HG03159 (cell line): Measurements from ENCODE around the gene NIM1K.
"Not testable (repeated sequence)": the region's sequence is repeated elsewhere in the genome, so short reads cannot be mapped to it uniquely, and the experiment has no call there.

ENCODE experiments used
- ATAC-seq: cut with Tn5 transposase; IDR thresholded peaks from one replicate; pipeline ENCODE4 v1.9.1; 2021; ENCODE audit warnings: mild to moderate bottlenecking, moderate library complexity; ENCODE audit not compliant: unreplicated experiment

Gene NIM1K

DNA sequence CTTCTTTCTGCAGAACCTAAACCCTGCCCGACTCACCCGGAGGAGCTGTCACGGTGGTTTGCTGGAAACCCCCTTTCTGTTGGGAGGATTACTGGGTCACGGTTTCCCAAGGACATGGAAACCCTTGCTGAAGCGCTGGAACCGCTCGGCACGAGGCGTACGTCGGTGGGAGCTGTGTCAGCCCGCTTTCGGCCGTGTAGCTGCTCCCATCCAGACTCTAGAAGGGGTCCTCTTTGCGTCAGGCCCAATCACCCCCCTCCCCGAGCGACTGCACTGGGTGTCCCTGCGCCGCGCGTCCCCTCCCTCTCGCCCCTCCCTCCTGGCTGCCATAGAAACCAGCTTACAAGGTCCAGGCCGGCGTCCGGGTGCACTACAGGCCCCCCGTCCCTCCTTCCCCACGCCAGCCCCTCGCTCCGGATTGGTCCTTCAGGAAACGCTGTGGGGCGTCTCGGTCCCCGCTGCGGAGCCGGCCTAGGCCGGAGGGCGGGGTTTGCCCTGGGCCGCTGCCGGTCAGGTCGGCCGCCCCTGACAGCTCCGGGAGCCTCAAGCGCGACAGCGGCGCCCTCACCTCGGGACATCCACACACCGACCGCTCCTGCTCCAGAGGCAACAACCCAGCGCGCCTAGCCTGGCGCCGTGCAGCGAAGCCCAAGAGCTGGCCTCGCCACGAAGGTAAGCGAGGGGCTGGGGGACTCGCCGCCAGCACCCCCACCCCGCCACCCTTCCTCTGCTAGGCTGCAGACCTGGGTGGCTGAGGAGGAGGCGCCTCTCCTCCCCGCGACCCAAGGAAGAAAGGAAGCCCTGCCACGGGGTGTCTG is at the start of gene NIM1K:
NIM1K (plus strand) TSS at position 486 of the 818 bp plus-strand sequence. CDS start 53,551 bp downstream, outside the sequence.
- peak; percentile 65 for ATAC-seq

DNA sequence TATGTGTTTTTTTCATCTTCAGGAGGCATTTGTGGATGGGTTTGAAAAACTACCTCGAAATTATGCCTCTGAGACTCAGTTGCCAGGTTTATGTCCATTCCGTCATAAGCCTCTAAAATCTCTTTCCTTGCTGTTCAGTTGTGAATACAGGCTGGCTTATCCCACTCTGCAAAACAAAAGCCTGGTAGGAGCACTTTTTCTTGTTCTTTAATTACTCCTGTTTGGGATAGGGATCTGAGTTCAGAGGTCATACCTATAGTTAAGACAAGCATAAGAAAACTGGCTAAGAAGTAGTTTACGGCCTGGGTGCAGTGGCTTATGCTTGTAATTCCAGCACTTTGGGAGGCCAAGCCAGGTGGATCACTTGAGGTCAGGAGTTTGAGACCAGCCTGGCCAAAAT is 47.0 kb upstream of the NIM1K start:
- ATAC-seq = no peak

DNA sequence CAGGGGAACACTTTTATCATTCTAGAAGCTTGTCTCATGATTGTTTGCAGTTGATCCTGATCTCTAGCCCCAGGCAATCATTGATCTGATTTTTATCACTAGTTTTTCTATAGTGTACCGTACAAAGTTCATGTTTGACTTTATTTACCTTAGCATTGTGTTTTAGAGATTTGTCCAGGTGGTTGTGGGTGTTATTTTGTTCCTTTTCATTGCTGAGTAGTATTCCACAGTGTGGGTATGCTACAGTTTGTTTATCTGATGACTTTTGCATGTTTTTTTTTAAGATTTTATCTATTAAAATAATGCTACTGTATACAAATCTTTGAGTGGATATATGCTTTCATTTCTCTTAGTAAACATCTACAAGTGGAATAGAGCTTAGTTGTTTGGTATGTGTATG is 45.1 kb upstream of the NIM1K start:
- no peak for ATAC-seq

DNA sequence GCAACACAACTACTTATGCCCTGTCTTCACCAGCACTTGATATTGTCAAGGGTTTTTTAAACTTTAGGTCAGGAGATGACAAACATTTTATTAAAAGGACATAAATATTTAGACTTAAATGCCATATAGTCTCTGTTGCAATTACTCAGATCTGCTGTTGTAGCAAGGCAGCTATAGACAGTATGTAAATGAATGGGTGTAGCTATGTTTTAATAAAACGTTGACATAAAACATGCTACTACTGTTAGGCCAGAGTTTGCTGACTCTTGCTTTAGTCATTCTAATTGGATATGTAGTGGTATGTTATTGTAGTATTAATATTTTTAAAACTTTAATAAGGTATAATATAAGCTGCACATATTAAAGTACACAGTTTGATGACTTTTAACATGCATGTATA is 43.6 kb upstream of the NIM1K start:
- ATAC-seq = no peak

DNA sequence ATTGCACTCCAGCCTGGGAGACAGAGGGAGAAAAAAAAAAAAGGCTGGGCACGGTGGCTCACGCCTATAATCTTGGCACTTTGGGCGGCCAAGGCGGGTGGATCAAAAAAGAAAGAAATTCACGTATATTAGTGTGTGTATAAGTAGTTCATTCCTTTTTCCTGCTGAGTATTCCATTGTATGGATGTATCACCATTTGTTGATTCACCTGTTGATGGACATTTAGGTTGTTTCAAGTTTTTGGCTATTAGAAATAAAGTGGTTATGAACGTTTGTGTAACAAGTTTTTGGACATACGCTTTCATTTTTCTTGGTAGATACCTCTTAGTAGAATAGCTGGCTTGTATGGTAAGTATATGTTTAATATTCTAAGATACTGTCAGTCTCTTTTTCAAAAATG is 42.8 kb upstream of the NIM1K start:
- ATAC-seq = no peak

DNA sequence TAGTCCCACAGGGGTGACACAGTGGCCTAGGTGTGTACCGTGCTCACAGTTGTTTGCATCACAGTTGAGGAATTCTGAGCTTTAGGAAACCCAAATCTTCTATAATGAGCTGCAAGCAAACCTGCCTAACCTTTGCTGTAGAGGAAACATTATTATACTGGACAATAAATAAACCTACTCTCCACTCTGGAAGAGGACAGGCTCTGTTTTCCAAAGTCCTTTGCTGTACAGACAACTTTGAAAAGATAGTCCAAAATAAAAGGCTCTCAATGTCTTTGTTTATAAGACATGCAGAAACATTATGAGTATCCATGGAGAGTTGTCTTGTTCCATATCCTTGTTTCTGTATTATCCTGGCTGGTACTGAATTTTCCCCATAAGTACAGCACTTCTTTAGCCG is 42.0 kb upstream of the NIM1K start:
- ATAC-seq = no peak

DNA sequence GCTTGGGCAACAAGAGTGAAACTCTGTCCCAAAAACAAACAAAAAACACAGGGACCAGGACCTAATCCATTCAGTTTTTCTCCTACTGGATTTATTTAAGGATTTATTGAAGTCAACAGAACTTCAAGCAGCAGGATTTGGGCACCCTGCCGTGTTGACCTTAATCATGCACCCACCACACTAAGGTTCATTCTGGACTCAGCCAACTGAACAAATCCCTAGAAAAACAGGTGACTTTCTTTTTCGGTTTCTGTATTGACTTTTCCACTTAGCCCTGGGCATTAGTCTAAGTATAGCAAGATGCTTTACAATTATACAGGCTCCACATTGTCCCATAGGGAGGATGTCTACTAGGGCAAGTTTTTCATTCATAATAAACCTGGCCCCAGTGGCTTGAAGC is 41.3 kb upstream of the NIM1K start:
- ATAC-seq = no peak

DNA sequence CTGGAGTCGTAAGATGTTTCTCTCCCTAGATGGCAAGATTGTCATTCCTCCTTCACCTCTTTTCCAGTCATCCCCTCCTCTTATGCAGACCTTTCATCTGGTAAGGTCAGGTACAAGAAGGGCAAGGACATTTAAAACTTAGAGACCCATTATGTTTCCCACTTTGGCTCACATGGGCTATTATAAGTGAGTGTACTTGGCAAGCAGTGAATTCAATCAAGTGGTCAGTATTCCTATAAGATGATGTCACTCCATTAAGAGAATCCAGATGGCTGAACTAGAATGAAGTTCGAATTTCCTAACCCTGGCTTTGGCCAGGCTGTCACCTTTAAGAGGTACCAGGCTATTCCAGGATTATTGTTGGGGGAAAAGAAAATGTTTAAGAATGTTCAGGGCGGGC is 39.1 kb upstream of the NIM1K start:
- no peak for ATAC-seq

DNA sequence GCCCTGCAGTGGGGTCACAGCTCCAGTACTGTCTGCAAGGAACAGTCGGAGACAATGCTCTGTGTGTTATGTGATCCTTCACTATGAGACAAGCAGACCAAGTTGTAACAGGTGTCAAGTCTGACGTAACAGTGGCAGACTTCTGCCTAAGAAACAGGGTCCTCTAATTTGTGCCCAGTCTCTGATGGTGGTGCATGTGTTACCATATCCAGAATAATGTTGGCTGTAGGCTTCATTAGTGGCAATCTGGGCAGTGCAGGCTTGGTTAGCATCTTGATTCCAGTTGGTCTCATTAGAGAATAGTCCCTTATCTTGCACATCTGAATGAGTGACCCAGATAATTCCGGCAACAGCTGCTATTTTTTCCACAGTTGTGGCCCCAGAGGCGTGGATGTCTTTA is 37.6 kb upstream of the NIM1K start:
- ATAC-seq = no peak

DNA sequence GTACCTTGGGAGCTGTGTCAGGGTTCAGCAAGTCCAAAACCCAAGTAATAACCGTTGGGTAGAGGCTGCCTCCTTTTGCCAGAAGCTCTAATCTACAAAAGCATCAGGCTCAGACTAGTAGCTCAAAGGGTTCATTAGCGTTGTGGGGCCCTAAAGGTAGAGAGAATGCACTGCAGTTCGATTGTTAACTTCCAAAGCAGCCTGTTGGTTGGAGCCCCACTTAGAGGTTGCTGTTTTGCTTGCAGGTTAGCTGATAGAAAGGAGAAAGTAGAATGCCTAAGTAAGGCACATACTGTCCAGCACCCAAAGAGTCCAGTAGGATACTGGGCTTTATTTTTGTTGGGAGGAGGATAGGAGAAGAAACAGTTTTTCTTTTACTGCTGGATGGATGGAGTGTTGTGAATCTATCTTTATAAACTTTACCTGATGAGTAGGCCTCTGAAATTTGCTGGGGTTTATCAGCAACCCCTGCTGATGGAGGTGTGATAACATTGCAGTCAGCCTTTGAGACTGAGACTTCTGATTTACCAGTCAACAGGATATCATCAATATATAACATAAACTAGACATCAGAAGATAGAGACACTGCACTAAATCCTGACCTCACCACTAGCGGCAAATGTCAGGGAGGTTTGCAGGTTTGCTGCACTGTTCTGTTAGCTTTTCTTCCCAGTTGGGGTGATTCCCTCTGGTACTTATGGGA is 36.5 kb upstream of the NIM1K start:
- no peak for ATAC-seq

DNA sequence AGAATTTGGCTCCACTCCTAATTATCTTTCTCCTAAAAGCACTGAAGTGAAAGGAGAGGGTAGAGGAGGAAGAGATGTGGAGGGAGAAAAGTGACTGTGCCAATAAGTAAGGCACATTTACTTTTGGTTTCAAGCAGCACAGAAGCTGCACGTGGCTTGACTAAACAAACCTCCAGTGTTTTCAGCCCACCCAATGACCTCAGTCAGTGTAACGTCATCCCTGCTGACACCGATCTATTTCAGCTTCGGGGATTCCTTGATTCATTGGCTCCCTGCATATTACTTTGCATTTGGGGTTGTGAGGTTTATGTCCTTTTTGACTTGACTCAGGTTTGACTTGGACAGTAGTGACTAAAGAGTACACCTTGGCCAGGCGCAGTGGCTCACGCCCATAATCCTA is 35.6 kb upstream of the NIM1K start:
- no peak for ATAC-seq

DNA sequence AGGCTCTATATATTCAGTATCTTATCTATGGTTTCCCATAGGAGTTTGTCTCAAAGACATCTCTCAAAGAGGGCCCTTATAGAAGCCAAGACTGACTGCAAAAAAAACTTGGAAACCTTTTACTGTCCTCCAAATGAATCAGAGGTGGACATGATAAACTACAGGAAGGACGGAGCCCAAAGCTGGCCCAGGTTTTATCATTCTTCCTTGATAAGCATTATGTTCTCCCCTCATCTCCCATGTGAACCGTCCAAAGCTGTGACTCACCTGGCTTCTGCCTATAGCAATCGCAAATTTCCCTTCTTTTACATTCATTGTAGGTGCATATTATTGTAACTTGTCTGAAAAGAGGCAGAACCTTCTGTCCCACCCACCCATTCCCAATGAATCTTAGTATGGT is 35.0 kb upstream of the NIM1K start:
- no peak for ATAC-seq

DNA sequence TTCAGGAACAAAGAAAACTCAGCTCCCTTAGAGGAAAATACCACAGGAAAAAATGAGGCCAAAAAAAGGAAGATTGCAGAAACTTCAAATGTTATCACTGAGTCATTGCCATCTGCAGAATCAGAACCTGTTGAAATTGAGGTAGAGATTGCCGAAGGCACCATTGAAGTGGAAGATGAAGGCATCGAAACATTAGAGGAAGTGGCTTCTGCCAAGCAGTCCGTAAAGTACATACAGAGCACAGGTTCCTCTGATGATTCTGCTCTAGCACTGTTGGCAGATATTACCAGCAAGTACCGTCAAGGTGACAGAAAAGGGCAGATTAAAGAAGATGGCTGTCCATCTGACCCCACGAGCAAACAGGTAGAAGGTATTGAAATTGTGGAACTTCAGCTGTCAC is 30.8 kb upstream of the NIM1K start:
- no peak for ATAC-seq

DNA sequence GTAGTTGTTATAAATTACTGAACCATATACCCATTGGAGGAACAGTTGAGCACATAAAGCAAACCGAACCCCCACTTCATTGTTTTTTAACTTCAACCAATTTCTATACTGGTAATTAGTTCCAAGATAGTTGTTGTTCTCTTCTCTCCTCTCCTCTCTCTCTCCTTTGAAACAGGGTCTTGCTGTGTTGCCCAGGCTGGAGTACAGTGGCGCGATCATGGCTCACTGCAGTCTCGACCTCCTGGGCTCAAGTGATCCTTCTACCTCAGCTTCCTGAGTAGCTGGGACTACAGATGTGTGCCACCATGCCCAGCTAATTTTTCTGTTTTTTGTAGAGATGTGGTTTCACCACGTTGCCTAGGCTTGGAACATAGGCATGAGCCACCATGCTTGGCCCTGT is 27.2 kb upstream of the NIM1K start:
- ATAC-seq = not testable (repeated sequence)

DNA sequence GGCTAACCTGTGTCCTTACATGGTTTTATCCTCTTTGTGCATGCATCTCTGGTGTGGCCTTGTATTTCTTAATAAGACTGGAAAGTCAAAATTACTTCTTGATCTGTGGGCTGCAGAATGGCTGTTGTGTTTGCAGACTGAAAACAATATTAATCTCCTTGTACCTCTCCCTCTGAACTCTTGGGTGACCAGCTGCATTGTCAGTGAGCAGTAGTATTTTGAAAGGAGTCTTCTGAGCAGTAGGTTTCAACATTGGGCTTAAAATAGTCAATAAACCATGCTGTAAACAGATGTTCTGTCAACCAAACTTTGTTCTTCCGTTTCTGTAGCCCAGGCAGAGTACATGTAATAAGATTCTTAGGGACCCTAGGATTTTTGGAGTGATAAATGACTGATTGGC is 26.7 kb upstream of the NIM1K start:
- no peak for ATAC-seq

DNA sequence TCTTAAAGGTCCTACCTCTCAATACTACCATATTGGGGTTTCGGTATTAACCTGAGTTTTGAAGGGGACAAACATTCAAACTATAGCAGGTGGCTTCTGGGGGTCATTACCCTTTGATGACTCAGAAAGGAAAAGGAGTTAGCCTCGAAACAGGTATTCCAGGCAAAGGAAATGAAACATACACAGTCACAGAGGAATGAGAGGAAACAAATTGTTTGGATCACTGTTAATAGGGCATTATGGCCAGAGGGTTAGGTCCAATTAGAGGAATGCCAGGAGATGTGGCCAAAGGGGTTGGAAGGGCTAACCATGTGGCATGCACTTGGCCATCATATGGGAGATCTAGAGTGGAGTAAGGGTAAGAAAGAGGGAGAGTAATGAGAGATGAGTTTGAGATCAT is 23.9 kb upstream of the NIM1K start:
- ATAC-seq = no peak

DNA sequence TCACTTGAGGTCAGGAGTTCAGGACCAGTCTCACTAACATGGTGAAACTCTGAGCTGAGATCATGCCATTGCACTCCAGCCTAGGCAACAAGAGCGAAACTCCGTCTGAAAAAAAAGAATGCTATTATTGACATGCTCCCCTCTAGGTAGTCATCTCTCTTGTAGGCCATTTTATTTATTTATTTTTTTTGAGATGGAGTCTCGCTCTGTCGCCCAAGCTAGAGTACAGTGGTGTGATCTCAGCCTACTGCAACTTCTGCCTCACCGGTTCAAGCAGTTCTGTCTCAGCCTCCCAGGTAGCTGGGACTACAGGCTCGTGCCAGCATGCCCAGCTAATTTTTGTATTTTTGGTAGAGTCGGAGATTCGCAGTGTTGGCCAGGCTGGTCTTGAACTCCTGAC is 20.6 kb upstream of the NIM1K start:
- ATAC-seq = no peak

DNA sequence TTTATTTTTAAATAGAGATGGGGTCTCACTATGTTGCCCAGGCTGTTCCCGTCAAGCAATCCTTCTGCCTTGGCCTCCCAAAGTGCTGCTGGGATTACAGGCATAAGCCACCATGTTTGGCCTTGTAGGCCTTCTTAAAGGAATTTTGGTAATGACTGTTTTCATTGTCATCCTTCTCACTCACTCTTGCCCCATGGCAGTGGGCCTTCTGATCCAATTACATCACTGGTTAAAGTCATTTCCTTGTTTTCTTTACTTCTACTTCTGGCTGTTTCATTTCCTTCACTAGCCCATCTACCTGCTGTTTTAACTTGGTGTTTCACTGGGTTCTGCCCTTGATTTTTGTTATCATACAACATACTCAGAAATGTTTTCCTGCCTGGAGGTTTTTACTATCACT is 20.1 kb upstream of the NIM1K start:
- no peak for ATAC-seq

DNA sequence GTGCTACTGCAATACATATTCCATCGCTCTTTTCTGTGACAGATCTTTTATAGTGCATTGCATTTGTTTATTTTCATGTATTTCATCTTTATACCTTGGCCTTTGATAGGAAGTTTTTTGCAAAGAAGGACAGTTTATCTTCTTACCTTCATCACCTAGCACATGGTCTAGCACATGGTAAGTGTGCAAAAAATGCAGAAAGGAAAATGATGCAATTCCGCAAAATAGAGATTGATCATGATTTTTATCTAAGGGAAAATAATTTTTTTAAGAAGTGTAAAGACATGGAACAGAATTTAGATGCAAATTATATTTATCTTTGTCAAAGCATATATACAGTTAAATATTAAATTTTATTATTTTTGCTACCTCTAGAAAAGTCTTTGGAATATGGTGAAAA is 19.2 kb upstream of the NIM1K start:
- ATAC-seq = no peak

DNA sequence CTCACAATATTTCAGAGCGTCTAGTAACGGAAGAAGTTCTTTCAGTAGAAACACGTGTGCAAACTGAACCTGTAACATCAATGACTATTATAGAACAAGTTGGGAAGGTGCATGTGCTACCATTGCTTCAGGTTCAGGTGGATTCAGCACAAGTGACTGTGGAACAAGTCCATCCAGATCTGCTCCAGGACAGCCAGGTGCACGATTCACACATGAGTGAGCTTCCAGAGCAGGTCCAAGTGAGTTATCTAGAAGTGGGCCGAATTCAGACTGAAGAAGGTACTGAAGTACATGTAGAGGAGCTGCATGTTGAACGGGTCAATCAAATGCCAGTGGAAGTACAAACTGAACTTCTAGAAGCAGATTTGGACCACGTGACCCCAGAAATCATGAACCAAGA is 17.4 kb upstream of the NIM1K start:
- no peak for ATAC-seq

DNA sequence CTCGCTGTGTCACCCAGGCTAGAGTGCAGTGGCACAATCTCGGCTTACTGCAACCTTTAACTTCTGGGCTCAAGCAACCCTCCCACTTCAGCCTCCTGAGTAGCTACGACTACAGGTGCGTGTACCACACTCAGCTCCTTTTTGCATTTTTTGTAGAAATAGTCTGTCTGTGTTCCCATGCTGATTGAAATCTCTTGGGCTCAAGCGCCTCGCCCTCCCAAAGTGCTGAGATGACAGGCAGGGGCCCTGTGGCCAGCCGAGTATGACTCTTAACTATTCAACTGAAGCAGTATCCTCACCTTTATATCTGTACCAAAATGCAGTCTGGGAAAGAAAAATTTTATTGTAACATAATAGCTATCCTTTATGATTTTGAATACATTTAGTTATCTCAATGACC is 12.2 kb upstream of the NIM1K start:
- no peak for ATAC-seq

DNA sequence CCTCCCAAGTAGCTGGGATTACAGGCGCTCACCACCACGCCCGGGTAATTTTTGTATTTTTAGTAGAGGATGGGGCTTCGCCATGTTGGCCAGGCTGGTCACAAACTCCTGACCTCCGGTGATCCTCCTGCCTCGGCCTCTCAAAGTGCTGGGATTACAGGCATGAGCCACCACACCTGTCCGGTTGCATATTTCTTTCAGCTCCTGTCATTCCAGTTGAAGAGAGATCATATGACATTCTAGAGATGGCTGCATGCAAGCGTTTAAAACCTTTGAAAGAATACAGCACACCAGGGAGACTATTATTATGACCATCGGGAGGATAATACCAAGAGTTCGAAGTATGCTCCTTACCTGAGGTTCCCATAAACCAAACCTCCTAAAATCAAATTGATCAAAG is 9.6 kb upstream of the NIM1K start:
- no peak for ATAC-seq

DNA sequence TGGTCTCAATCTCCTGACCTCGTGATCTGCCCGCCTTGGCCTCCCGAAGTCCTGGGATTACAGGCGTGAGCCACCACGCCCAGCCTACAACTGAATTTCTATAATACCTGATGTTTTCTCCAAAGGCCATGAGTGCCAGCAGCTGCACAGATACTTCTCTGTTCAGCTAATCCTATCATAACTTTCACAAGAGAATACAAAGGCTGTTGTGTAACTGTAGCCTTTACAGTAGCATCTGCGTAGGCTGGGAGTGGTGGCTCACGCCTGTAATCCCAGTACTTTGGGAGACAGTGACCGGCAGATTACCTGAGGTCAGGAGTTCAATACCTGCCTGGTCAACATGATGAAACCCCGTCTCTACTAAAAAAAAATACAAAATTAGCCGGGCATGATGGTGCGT is 8.9 kb upstream of the NIM1K start:
- ATAC-seq = not testable (repeated sequence)
